DOHH2 (cell line): ENCODE measurements around the gene S100B.

ENCODE experiments used
- H3F3A ChIP-seq: fragments of 200-600 bp; sonication (generic), shearing (Covaris generic); 2 replicates; pipeline ENCODE4 v1.6.0; 2016; ENCODE audit warnings: antibody characterized with exemption, mild to moderate bottlenecking; ENCODE audit not compliant: control insufficient read depth, insufficient read depth
- H3K27ac ChIP-seq: fragments of 200-600 bp; sonication (generic); 2 replicates; pipeline ENCODE4 v1.5.1; 2014; ENCODE audit warnings: low read depth, mild to moderate bottlenecking, low read length, moderate library complexity
- H3K27me3 ChIP-seq: fragments of 200-600 bp; sonication (generic); 2 replicates; pipeline ENCODE4 v1.6.1; 2014; ENCODE audit warnings: mild to moderate bottlenecking, low read length, mixed read lengths; ENCODE audit not compliant: control insufficient read depth
- H3K36me3 ChIP-seq: fragments of 200-600 bp; sonication (generic); 2 replicates; pipeline ENCODE4 v1.6.1; 2014; ENCODE audit warnings: mild to moderate bottlenecking, low read length, moderate library complexity, mixed read lengths; ENCODE audit not compliant: control insufficient read depth
- H3K4me1 ChIP-seq: fragments of 200-600 bp; sonication (generic); 2 replicates; pipeline ENCODE4 v1.6.1; 2014; ENCODE audit warnings: mild to moderate bottlenecking, low read length, mixed read lengths; ENCODE audit not compliant: control insufficient read depth
- H3K4me2 ChIP-seq: fragments of 200-600 bp; sonication (generic); 2 replicates; pipeline ENCODE4 v1.6.0; 2014; ENCODE audit warnings: mild to moderate bottlenecking, low read length, moderate library complexity
- H3K4me3 ChIP-seq: fragments of 200-600 bp; sonication (generic); 2 replicates; pipeline ENCODE4 v1.5.1; 2014; ENCODE audit warnings: mild to moderate bottlenecking, low read length, mixed read lengths
- H3K79me2 ChIP-seq: fragments of 200-600 bp; sonication (generic); 2 replicates; pipeline ENCODE4 v1.6.1; 2014; ENCODE audit warnings: mild to moderate bottlenecking, low read length, mixed read lengths; ENCODE audit not compliant: control insufficient read depth
- H3K9me2 ChIP-seq: fragments of 200-600 bp; sonication (generic); replicated peaks from 2 replicates; pipeline ENCODE4 v1.6.1; 2014; ENCODE audit warnings: mild to moderate bottlenecking, low read length, mixed read lengths; ENCODE audit not compliant: control insufficient read depth
- H3K9me3 ChIP-seq: fragments of 200-600 bp; sonication (generic); 2 replicates; pipeline ENCODE4 v1.6.1; 2014; ENCODE audit warnings: antibody characterized with exemption, low read length, mixed read lengths; ENCODE audit not compliant: control insufficient read depth, insufficient read depth
- H4K20me1 ChIP-seq: fragments of 200-600 bp; sonication (generic); 2 replicates; pipeline ENCODE4 v1.6.0; 2014; ENCODE audit warnings: low read depth, mild to moderate bottlenecking, antibody characterized with exemption, low read length, moderate library complexity; ENCODE audit not compliant: control insufficient read depth, insufficient read depth
- CTCF ChIP-seq: fragments of 200-600 bp; sonication (generic); IDR thresholded peaks from one replicate; pipeline ENCODE4 v1.5.1; 2014; ENCODE audit warnings: antibody characterized with exemption, mild to moderate bottlenecking, low read depth, low read length; ENCODE audit not compliant: poor library complexity, severe bottlenecking
- EZH2phosphoT487 ChIP-seq: fragments of 200-600 bp; sonication (generic); IDR thresholded peaks from 2 replicates; pipeline ENCODE4 v1.6.1; 2017; ENCODE audit warnings: borderline replicate concordance, mild to moderate bottlenecking, antibody characterized with exemption, low read length, moderate library complexity, mixed read lengths

The S100B gene

GRCh38 chr21:46572850-46573249, 32.0 kb downstream of the S100B start:
- H4K20me1 ChIP-seq, result no peaks in the 10 kb centered on the region
- no peak overlapping the region for H3K27ac ChIP-seq
- no peaks in the 10 kb centered on the region for H3K4me1 ChIP-seq
- no peak overlapping the region for H3K4me2 ChIP-seq
- H3K9me3 ChIP-seq, result no peaks in the 10 kb centered on the region
- no peak overlapping the region for H3K4me3 ChIP-seq
- no peaks in the 10 kb centered on the region for H3K9me2 ChIP-seq
- peaks cover 17% of the 10 kb centered on the region for H3K36me3 ChIP-seq
- no peaks in the 10 kb centered on the region for H3K27me3 ChIP-seq
- TF ChIP-seq CTCF, result no peak
- no peak for TF ChIP-seq EZH2phosphoT487
- no peaks in the 10 kb centered on the region for H3K79me2 ChIP-seq
- H3F3A ChIP-seq, result no peaks in the 10 kb centered on the region

DNA sequence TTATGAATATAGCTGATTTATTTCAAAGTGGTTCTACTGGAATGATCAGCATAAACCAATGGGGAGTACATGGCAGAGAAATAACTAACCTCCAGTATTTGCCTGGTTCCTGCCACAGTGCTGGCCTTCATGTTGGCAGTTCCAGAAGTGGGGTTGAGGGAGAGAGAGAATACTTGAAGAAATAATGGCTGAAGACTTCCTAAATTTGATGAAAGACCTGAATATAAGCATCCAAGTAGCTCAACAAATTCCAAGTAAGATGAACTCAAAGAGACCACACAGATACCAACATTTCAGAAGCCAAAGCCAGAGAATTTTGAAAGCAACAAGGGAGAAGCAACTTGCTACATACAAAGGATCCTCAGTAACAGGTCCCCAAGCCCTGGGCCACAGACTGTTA, 34.3 kb downstream of the S100B start:
- no peaks in the 10 kb centered on the region for H3F3A ChIP-seq
- H3K4me1 ChIP-seq, result no peaks in the 10 kb centered on the region
- H3K36me3 ChIP-seq, result peaks cover 17% of the 10 kb centered on the region
- no peak overlapping the region for H3K4me3 ChIP-seq
- no peak overlapping the region for H3K4me2 ChIP-seq
- H3K27ac ChIP-seq, result no peak overlapping the region
- no peaks in the 10 kb centered on the region for H3K9me3 ChIP-seq
- no peak for TF ChIP-seq EZH2phosphoT487
- no peak for TF ChIP-seq CTCF
- no peaks in the 10 kb centered on the region for H3K9me2 ChIP-seq
- H4K20me1 ChIP-seq, result no peaks in the 10 kb centered on the region
- no peaks in the 10 kb centered on the region for H3K27me3 ChIP-seq
- H3K79me2 ChIP-seq, result no peaks in the 10 kb centered on the region

DNA sequence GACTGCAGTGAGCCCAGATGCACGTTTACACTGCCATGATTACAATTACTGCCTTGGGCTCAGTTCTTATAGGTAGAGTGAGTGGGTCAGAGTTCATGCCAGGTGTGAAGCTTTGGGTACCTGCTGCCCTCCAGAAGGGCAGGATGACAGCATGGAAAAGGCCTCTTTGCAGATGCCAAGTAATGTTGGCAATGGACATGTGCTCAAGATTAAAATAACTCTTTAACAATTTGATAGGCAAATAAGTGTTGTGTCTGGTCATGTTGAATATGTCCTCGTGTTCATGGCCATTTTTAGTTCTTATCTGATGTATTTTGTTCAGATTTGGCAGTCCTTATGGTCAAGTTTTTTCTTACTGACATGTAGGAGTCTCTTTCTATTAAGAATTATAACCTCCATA, 34.8 kb downstream of the S100B start:
- H4K20me1 ChIP-seq, result no peaks in the 10 kb centered on the region
- H3F3A ChIP-seq, result no peaks in the 10 kb centered on the region
- no peaks in the 10 kb centered on the region for H3K9me3 ChIP-seq
- no peaks in the 10 kb centered on the region for H3K4me1 ChIP-seq
- H3K36me3 ChIP-seq, result peaks cover 17% of the 10 kb centered on the region
- no peaks in the 10 kb centered on the region for H3K27me3 ChIP-seq
- no peak overlapping the region for H3K4me2 ChIP-seq
- TF ChIP-seq EZH2phosphoT487 (no peak), CTCF (no peak)
- H3K4me3 ChIP-seq, result no peak overlapping the region
- no peaks in the 10 kb centered on the region for H3K9me2 ChIP-seq
- H3K27ac ChIP-seq, result no peak overlapping the region
- no peaks in the 10 kb centered on the region for H3K79me2 ChIP-seq

DNA sequence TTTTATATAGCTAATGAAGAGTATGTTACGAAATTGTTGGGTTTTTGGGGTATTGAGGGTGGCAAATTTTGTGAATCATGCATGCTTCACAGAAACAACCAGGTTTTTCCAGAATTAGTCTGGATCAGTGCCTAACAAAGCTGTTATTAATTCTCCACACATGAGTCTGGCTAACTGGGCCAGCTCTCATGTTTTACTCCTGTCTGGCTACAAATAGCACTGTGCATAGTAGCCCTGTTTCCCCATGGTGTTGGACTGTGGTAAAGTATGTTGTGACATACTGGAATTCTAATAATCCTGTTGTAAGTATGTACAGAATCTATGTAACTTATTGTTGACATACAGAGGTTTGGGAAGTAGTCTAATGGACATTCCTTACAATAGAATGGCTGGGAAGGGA, 35.8 kb downstream of the S100B start:
- Histone ChIP-seq H3K36me3 (peaks cover 17% of the 10 kb centered on the region), H3K79me2 (no peaks in the 10 kb centered on the region)

More for the DNA sequence above, 35.8 kb downstream of the S100B start:
- Histone ChIP-seq H4K20me1 (no peaks in the 10 kb centered on the region), H3K4me3 (no peak overlapping the region), H3K9me2 (no peaks in the 10 kb centered on the region), H3F3A (no peaks in the 10 kb centered on the region), H3K9me3 (no peaks in the 10 kb centered on the region), H3K27me3 (no peaks in the 10 kb centered on the region), H3K27ac (no peak overlapping the region), H3K4me2 (no peak overlapping the region), H3K4me1 (no peaks in the 10 kb centered on the region)
- no peak for TF ChIP-seq CTCF
- no peak for TF ChIP-seq EZH2phosphoT487
